VCaP (cell line): ENCODE results near the gene XPR1.
A peak's percentile ranks its signal among the peaks of the same experiment; 100 is the strongest.

Experiments used
- H3K27ac ChIP-seq: fragments of 450-650 bp; 2 replicates; pipeline ENCODE4 v1.5.1; 2017
- CTCF ChIP-seq: fragments of 450-650 bp; conservative IDR thresholded peaks from 2 replicates; pipeline ENCODE4 v1.5.1; 2017; ENCODE audit warnings: mild to moderate bottlenecking, moderate library complexity

XPR1 gene

DNA sequence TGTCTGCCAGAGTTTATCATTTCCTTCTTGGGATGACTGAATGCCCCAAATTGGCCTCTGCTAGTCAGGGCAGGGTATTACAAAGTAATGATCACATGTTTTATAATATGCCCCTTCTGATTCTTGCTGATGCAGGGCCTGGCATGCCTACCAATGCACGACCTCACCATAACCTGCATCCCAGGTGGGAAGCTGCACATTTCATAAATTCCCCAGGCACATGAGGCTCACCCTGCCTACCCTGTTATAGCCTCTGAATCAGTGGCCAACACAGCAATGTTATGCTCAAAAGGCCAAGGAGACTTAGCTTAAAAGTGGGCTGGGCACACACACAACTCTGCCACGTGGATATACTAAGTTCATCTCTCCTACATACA, 28.0 kb upstream of the XPR1 start:
- no peak for TF ChIP-seq CTCF
- H3K27ac ChIP-seq, result no peak overlapping the region

- no peak overlapping the region for H3K27ac ChIP-seq
- TF ChIP-seq CTCF, result no peak
Observed at GRCh38 chr1:180606155-180606554, 25.7 kb upstream of the XPR1 start.

GRCh38 chr1:180609643-180610555, 21.9 kb upstream of the XPR1 start:
- no peak overlapping the region for H3K27ac ChIP-seq
- no peak for TF ChIP-seq CTCF

DNA sequence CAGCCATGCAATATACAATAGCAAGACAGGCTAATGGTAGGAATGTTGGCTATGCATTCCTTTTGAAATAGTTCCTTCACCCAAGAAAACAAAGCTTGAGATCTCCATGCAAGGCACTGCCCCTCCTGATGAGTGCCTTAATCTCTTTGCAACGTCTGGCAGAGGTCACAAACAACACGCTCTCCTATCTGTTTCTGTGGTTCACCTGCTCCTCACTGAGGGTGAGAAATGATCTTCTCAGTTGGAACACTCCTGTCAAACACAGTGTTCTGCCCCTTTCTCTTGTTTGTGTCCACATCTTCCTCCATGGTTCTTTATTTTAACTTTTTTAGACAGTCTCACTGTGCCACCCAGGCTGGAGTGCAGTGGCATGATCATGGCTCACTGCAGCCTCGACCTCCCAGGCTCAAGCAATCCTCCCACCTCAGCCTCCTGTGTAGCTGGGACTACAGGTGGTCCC, 21.2 kb upstream of the XPR1 start:
- H3K27ac ChIP-seq, result no peak overlapping the region
- TF ChIP-seq CTCF, result no peak

DNA sequence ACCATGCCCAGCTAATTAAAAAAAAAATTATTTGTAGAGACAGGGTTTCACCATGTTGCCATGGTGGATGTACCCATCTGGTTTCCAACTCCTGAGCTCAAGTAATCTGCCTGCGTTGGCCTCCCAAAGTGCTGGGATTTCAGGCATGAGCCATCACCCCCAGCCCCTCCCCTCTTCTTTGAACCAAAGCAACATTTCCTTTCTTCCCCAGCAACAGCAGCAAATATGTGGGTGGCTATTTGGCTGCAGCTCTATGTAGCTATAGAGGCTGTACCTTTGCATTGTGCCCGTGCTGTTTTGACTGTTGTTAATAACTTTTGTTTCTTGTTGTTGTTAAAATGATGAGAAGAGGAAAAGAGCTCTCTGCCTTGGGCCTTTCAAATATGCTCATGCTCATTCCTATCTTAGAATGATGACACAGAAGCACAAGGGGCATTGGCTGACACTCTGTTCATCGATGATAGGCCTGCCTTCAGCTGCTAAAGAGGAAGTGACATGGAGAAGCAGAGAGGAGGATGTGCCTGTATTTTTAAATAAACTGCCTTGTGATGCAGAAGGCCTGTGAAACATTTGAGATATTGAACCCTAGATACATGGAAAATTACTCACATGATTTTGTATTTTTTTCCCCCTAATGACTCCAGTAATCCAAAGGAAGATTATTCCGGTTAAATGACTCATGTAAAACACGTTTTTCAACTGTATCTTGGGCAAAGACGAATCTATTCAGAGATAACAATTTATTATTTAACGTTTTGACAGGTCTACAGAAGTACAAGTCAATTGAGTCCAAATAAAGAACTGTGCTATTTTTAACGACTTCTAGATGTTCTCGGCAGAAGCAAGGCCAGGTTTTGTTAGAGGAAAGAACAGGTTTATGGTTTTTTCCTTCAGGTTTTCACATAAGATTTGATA, 20.5 kb upstream of the XPR1 start:
- no peak overlapping the region for H3K27ac ChIP-seq
- TF ChIP-seq CTCF, result no peak

DNA sequence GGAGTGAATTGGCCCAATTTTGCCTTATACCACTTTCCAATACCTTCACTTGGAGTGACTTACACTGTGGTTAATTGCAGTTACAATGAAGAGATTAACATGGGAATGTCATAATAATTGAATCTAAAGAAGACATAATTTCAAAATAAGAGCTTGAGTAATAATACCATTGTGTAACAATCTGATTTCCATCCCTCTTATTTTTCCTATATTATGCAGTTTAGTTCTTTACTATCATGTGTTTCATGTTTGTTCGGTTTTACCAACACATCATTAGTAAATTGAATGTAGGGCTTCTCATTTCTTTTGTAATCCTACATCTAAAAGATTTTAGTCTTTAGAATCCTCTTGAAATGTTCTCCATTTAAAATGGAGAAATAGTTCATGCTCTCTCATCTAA, 19.2 kb upstream of the XPR1 start:
- TF ChIP-seq CTCF, result no peak
- no peak overlapping the region for H3K27ac ChIP-seq

GRCh38 chr1:180614730-180615129, 17.1 kb upstream of the XPR1 start:
- peak overlapping the region; percentile 63 for H3K27ac ChIP-seq
- no peak for TF ChIP-seq CTCF
